Measurements from ENCODE around the gene DCAF12. TPM values are rescaled to one million over a fixed set of nuclear protein-coding genes. Genes with fewer than 3 reads are reported as not detected.
A peak's percentile ranks its signal among the peaks of the same experiment; 100 is the strongest.

The DCAF12 gene
- total RNA-seq, 4 donors from 2014 or later = 21.8 to 31.3 (median 28.8) TPM

GRCh38 chr9:34037626-34038025 lies 88.9 kb downstream of the DCAF12 start:
- Histone ChIP-seq H3K9me3 (no peaks in the 10 kb centered on the region), H3K4me3 (no peak overlapping the region), H3K27ac (no peak overlapping the region), H3K4me1 (no peaks in the 10 kb centered on the region), H3K27me3 (no peaks in the 10 kb centered on the region), H3K36me3 (no peaks in the 10 kb centered on the region)
- 81% methylated on average over 2 of the region's 2 CpGs for whole genome bisulfite sequencing
- DNase-seq (ENCODE audit: low spot score in 2 of 2) = no peak
- TF ChIP-seq CTCF (IDR thresholded peaks at IDR 0.05) (no peak), EP300 (IDR thresholded peaks at IDR 0.05) (no peak), POLR2AphosphoS5 (IDR thresholded peaks at IDR 0.05) (no peak), POLR2A (IDR thresholded peaks at IDR 0.05) (no peak)

GRCh38 chr9:34036625-34037024 lies 89.9 kb downstream of the DCAF12 start:
- Histone ChIP-seq H3K27me3 (no peaks in the 10 kb centered on the region), H3K4me3 (no peak overlapping the region), H3K9me3 (no peaks in the 10 kb centered on the region), H3K36me3 (peaks cover 5% of the 10 kb centered on the region), H3K27ac (no peak overlapping the region), H3K4me1 (no peaks in the 10 kb centered on the region)
- peak in 1 of 2 donors; percentile 21 for DNase-seq (ENCODE audit: low spot score in 2 of 2)
- TF ChIP-seq EP300 (IDR thresholded peaks at IDR 0.05) (no peak), CTCF (IDR thresholded peaks at IDR 0.05) (no peak), POLR2A (IDR thresholded peaks at IDR 0.05) (no peak), POLR2AphosphoS5 (IDR thresholded peaks at IDR 0.05) (no peak)
- WGBS = 84% methylated on average over 5 of the region's 5 CpGs

Other genes with a start within 250 kb of the DCAF12 start
- gene UBAP2, start 77.8 kb downstream of the DCAF12 start, total RNA-seq = 10 to 100 TPM; 27.2 to 52.5 (median 32.9) TPM
- 10 to 100 TPM; 42.2 to 63.3 (median 51.9) TPM for gene UBAP1, start 52.3 kb upstream of the DCAF12 start, total RNA-seq
- gene KIF24, start 202.6 kb upstream of the DCAF12 start, total RNA-seq = 1 to 10 TPM in 2 of 4 donors, under 1 TPM in 2; 0.68 to 1.4 (median 1.0) TPM
- gene NUDT2, start 202.9 kb upstream of the DCAF12 start, total RNA-seq = 10 to 100 TPM; 13.2 to 19.7 (median 17.0) TPM